IPS-15b (cell line): ENCODE measurements around the gene GDAP1L1.
"Not testable (repeated sequence)": the region's sequence is repeated elsewhere in the genome, so short reads cannot be mapped to it uniquely, and the experiment has no call there.

Source experiments
- H3K27me3 ChIP-seq: one replicate; pipeline ENCODE4 v1.6.1; 2013; ENCODE audit warnings: low read length; ENCODE audit not compliant: control insufficient read depth, insufficient read depth
- H3K36me3 ChIP-seq: one replicate; pipeline ENCODE4 v1.6.1; 2013; ENCODE audit warnings: low read length; ENCODE audit not compliant: control insufficient read depth, insufficient read depth
- H3K4me1 ChIP-seq: one replicate; pipeline ENCODE4 v1.6.1; 2013; ENCODE audit warnings: mild to moderate bottlenecking, low read length; ENCODE audit not compliant: control insufficient read depth, insufficient read depth
- H3K4me3 ChIP-seq: one replicate; pipeline ENCODE4 v1.5.1; 2013; ENCODE audit warnings: low read depth, low read length
- H3K9ac ChIP-seq: one replicate; pipeline ENCODE4 v1.6.1; 2013; ENCODE audit warnings: low read depth, mild to moderate bottlenecking, low read length
- H3K9me3 ChIP-seq: one replicate; pipeline ENCODE4 v1.6.1; 2013; ENCODE audit warnings: mild to moderate bottlenecking, low read length; ENCODE audit not compliant: control insufficient read depth, insufficient read depth

The GDAP1L1 gene

GRCh38 chr20:44222027-44222426 lies 25.1 kb upstream of the GDAP1L1 start:
- Histone ChIP-seq H3K4me3 (no peak overlapping the region), H3K9ac (no peak overlapping the region), H3K27me3 (no peaks in the 10 kb centered on the region), H3K9me3 (no peaks in the 10 kb centered on the region), H3K36me3 (no peaks in the 10 kb centered on the region), H3K4me1 (peaks cover 3% of the 10 kb centered on the region)

- Histone ChIP-seq H3K36me3 (no peaks in the 10 kb centered on the region), H3K9me3 (no peaks in the 10 kb centered on the region), H3K4me3 (no peak overlapping the region), H3K9ac (no peak overlapping the region), H3K27me3 (no peaks in the 10 kb centered on the region), H3K4me1 (peaks cover 3% of the 10 kb centered on the region)
Measured at GRCh38 chr20:44222633-44223368, 24.3 kb upstream of the GDAP1L1 start.

GRCh38 chr20:44223721-44224120 lies 23.4 kb upstream of the GDAP1L1 start:
- H3K4me1 ChIP-seq, result peaks cover 3% of the 10 kb centered on the region
- H3K9ac ChIP-seq, result no peak overlapping the region
- H3K4me3 ChIP-seq, result no peak overlapping the region
- no peaks in the 10 kb centered on the region for H3K36me3 ChIP-seq
- H3K27me3 ChIP-seq, result no peaks in the 10 kb centered on the region
- no peaks in the 10 kb centered on the region for H3K9me3 ChIP-seq

DNA sequence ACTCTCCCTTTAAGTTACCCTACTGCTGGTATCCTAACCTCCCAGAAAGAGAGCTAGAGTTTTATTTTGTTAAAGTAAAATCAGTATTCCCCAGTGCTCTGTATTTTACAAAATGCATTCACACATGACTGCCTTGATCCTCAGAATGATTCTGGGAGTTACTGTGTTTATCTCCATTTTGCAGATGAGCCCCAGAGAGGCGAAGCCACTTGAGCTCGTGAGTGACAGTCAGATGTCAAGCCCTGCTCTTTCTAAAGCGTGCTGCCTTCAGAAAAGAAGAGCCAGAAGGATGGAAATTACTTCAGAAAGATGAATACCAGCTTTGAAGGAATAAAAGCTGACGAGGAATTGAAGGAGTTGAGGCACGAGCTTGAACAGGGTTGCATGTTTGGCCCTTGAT lies 22.5 kb upstream of the GDAP1L1 start:
- Histone ChIP-seq H3K4me1 (peaks cover 3% of the 10 kb centered on the region), H3K9ac (no peak overlapping the region), H3K4me3 (no peak overlapping the region), H3K9me3 (no peaks in the 10 kb centered on the region), H3K36me3 (no peaks in the 10 kb centered on the region), H3K27me3 (no peaks in the 10 kb centered on the region)

- H3K9me3 ChIP-seq, result no peaks in the 10 kb centered on the region
- H3K9ac ChIP-seq, result no peak overlapping the region
- no peak overlapping the region for H3K4me3 ChIP-seq
- no peaks in the 10 kb centered on the region for H3K4me1 ChIP-seq
- no peaks in the 10 kb centered on the region for H3K27me3 ChIP-seq
- H3K36me3 ChIP-seq, result no peaks in the 10 kb centered on the region
Measured at GRCh38 chr20:44228465-44229258, 18.4 kb upstream of the GDAP1L1 start.

DNA sequence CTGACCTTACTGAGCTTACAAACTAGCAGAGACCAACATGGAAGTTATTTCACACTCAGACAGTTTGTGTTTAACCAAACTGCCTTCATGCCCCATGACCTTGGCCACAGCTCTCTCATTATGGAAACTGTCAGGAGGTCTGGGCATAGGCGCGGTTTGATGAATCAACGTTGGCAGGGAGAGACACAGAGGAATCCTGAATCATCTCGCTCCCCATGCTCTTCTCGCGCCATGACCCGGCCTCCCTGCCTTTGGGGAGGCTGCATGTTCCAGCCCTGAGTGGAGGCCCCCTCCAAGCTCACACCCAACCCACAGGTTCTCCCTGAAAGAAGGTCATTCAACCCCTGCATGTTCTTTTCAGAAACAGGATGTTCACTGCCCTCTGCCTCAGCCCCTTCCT lies 15.9 kb upstream of the GDAP1L1 start:
- no peaks in the 10 kb centered on the region for H3K36me3 ChIP-seq
- no peaks in the 10 kb centered on the region for H3K9me3 ChIP-seq

GRCh38 chr20:44231713-44232468 lies 15.2 kb upstream of the GDAP1L1 start:
- H3K9ac ChIP-seq, result no peak overlapping the region
- H3K27me3 ChIP-seq, result no peaks in the 10 kb centered on the region
- H3K9me3 ChIP-seq, result no peaks in the 10 kb centered on the region
- no peaks in the 10 kb centered on the region for H3K36me3 ChIP-seq
- H3K4me1 ChIP-seq, result no peaks in the 10 kb centered on the region
- no peak overlapping the region for H3K4me3 ChIP-seq

More for the DNA sequence above, 15.9 kb upstream of the GDAP1L1 start:
- no peak overlapping the region for H3K9ac ChIP-seq
- H3K27me3 ChIP-seq, result no peaks in the 10 kb centered on the region
- no peaks in the 10 kb centered on the region for H3K4me1 ChIP-seq
- H3K4me3 ChIP-seq, result no peak overlapping the region

- not testable (repeated sequence) for H3K9me3 ChIP-seq, H3K9ac ChIP-seq, H3K27me3 ChIP-seq, H3K4me3 ChIP-seq, H3K4me1 ChIP-seq, H3K36me3 ChIP-seq
Measured at GRCh38 chr20:44232469-44232856, 14.6 kb upstream of the GDAP1L1 start.

- no peaks in the 10 kb centered on the region for H3K36me3 ChIP-seq
- H3K4me3 ChIP-seq, result no peak overlapping the region
- no peaks in the 10 kb centered on the region for H3K4me1 ChIP-seq
- no peaks in the 10 kb centered on the region for H3K9me3 ChIP-seq
- H3K9ac ChIP-seq, result no peak overlapping the region
- H3K27me3 ChIP-seq, result no peaks in the 10 kb centered on the region
Measured at GRCh38 chr20:44233436-44234016, 13.6 kb upstream of the GDAP1L1 start.

- no peaks in the 10 kb centered on the region for H3K27me3 ChIP-seq
Measured at GRCh38 chr20:44234566-44235317, 12.4 kb upstream of the GDAP1L1 start.

DNA sequence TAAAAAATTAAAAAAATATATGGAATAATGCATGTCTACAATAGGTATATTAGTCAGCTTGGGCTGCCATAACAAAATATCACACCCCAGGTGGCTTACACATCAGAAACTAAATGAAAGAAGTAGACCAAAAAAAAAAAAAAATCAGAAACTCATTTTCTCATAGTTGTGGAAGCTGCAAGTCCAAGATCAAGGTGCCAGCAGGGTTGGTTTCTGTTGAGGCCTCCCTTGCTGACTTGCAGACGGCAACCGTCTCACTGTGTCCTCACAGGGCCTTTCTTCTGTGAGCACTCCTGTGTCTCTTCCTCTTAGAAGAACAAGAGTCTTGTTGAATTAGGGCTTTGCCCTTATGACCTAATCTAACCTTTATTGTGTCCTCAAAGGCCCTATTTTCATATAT lies 11.4 kb upstream of the GDAP1L1 start:
- Histone ChIP-seq H3K9ac (no peak overlapping the region), H3K27me3 (no peaks in the 10 kb centered on the region), H3K9me3 (no peaks in the 10 kb centered on the region), H3K4me1 (no peaks in the 10 kb centered on the region), H3K36me3 (no peaks in the 10 kb centered on the region), H3K4me3 (no peak overlapping the region)

More at GRCh38 chr20:44234566-44235317, 12.4 kb upstream of the GDAP1L1 start:
- no peak overlapping the region for H3K4me3 ChIP-seq
- no peaks in the 10 kb centered on the region for H3K9me3 ChIP-seq
- no peaks in the 10 kb centered on the region for H3K36me3 ChIP-seq
- H3K9ac ChIP-seq, result no peak overlapping the region
- H3K4me1 ChIP-seq, result no peaks in the 10 kb centered on the region
